ENCODE results near the gene SETDB2. TPM values are rescaled to one million over a fixed set of nuclear protein-coding genes. Genes with fewer than 3 reads are reported as not detected.

SETDB2 gene
- total and polyA plus RNA-seq, 10 of the 15 experiments (the other 5 are each of a cell fraction or from before 2014, with no cell fraction given): 1.2 to 10.0 (median 7.4) TPM

DNA sequence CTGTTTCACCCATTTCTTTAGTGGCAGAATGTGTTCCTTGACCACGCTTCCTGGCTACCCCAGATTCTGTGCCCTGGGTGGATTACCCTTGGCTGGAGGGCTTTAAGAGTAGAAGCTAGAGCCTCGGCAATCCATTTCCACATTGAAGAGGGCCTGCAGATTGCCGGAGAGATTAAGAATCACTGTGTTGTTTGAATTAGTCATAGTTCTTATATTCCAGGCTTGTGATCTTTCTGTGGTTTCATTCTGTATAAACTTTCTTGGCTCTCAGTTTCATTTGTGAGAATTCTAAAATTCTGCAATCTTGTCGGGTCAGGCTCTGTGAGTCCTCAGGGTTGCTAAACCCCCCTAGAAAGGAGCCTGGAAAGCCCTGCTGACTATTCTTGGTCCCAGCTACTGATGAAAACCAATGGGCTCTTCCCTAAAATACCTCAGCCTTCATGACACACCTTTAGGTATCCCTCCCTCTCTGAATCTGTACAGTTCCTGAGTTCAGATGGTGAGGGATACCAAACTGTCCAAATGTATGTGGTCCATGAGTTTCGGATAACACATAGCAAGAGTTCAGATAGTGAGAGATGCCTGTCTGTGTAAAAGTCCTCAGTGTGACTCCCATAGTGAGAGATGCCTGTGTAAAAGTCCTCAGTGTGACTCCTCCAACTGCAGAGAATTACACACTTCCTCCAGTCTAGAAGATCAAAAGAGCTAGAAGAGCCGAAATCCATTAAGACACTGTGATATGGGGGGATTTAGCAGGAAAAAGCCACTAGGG is 56.0 kb downstream of the SETDB2 start:
- H2AFZ ChIP-seq (ENCODE audit: control insufficient read depth, low read depth, low read length): no peak overlapping the region
- POLR2A ChIA-PET: no interaction called here
- DNase-seq (ENCODE audit: low read depth, low spot score) (no peak), FAIRE-seq (no peak), ATAC-seq (no peak)
- TF ChIP-seq POLR2AphosphoS5 (IDR thresholded peaks at IDR 0.05; ENCODE audit: low read length) (0 out of 2 replicates have a peak, but pooled peaks have one; percentile 42), SRF (IDR thresholded peaks at IDR 0.05; ENCODE audit: low read depth in 2 of 2, low read length in 2 of 2) (no peak)
- no peaks in the 10 kb centered on the region; the same call in 1 of the 2 replicates for H3K4me1 ChIP-seq (ENCODE audit: control insufficient read depth, insufficient read depth, low read length)
- intact Hi-C loops (cut with micrococcal nuclease; ENCODE audit: unreplicated experiment) (loop anchor here (10.0 kb wide), 1 partner anchor 195 kb away; no protein-coding TSS in a partner anchor), in situ Hi-C loops (cut with MboI) (no loop called here)
- H3K9ac ChIP-seq (ENCODE audit: control insufficient read depth, insufficient read depth, low read length): no peak overlapping the region
- H3K4me3 ChIP-seq: no peak overlapping the region
- WGBS (ENCODE audit: insufficient coverage, insufficient replicate concordance, low lambda C conversion rate, missing lambda C conversion rate): 75% methylated on average over 6 of the region's 6 CpGs
- no peak overlapping the region for H3K4me2 ChIP-seq (ENCODE audit: control insufficient read depth, insufficient read depth)
- RAD21 ChIA-PET (ENCODE audit: unreplicated experiment): no interaction called here
- CTCF ChIA-PET: interaction anchor here (0.6 kb wide), 1 partner anchor 104 kb away, joined by 4 read pairs; no protein-coding TSS in a partner anchor
- H4K20me1 ChIP-seq (ENCODE audit: control insufficient read depth, insufficient read depth): no peaks in the 10 kb centered on the region
- SMC1A ChIA-PET (ENCODE audit: uncharacterized antibody, unreplicated experiment): interaction anchor here (0.6 kb wide), 1 partner anchor 11 kb away, joined by 4 read pairs; no protein-coding TSS in a partner anchor
- H3K79me2 ChIP-seq (ENCODE audit: control insufficient read depth, insufficient read depth, low read length): peaks cover 10% of the 10 kb centered on the region
- H3K27me3 ChIP-seq (replicated peaks in 1 of 2; ENCODE audit: control insufficient read depth in 2 of 2, insufficient read depth in 2 of 2, low read length in 1 of 2): no peaks in the 10 kb centered on the region
- H3K9me3 ChIP-seq (replicated peaks; ENCODE audit: control insufficient read depth, insufficient read depth, low read length): no peaks in the 10 kb centered on the region; the same call in 2 of the 3 replicates
- peaks cover 0 to 7% of the 10 kb centered on the region in 2 experiments; a peak in 1 of 4 replicates for H3K36me3 ChIP-seq (ENCODE audit: control insufficient read depth in 2 of 2, insufficient read depth in 2 of 2, low read length in 1 of 2)
- H3K27ac ChIP-seq (ENCODE audit: control insufficient read depth, insufficient read depth): no peak overlapping the region
- BruUV-seq (replicated peaks): no TSS peak

DNA sequence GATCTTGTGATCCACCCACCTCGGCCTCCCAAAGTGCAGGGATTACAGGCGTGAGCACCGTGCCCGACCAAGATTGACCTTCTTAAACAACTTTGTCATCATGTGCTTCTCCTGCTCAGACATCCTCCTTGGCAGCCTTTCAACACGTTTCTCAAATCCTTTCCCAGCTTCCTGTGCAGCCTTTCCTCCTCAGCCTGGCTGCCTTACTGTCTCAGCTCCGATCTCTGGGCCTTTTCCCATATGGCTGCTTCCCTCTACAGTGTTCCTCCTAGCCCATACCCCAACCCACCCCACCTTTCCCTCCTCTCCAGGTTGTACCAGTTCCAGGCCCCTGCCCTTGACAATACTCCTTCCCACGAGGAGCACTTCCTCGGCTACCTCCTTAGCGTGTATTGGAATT is 58.9 kb downstream of the SETDB2 start:
- ChIA-PET POLR2A (no interaction called here), RAD21 (ENCODE audit: unreplicated experiment) (no interaction called here), CTCF (interaction anchor here (1.3 kb wide), 1 partner anchor 104 kb away, joined by 3 read pairs; no protein-coding TSS in a partner anchor), SMC1A (ENCODE audit: uncharacterized antibody, unreplicated experiment) (no interaction called here)
- ATAC-seq (no peak), DNase-seq (ENCODE audit: low read depth, low spot score) (no peak), FAIRE-seq (no peak)
- Histone ChIP-seq H4K20me1 (ENCODE audit: control insufficient read depth, insufficient read depth) (no peaks in the 10 kb centered on the region), H3K4me3 (no peak overlapping the region), H3K9ac (ENCODE audit: control insufficient read depth, insufficient read depth, low read length) (no peak overlapping the region), H3K4me2 (ENCODE audit: control insufficient read depth, insufficient read depth) (no peak overlapping the region), H3K36me3 (ENCODE audit: control insufficient read depth in 2 of 2, insufficient read depth in 2 of 2, low read length in 1 of 2) (peaks cover 0 to 9% of the 10 kb centered on the region in 2 experiments; a peak in 1 of 4 replicates), H3K4me1 (ENCODE audit: control insufficient read depth, insufficient read depth, low read length) (no peaks in the 10 kb centered on the region; the same call in 1 of the 2 replicates), H3K27ac (ENCODE audit: control insufficient read depth, insufficient read depth) (no peak overlapping the region), H2AFZ (ENCODE audit: control insufficient read depth, low read depth, low read length) (no peak overlapping the region), H3K9me3 (replicated peaks; ENCODE audit: control insufficient read depth, insufficient read depth, low read length) (no peaks in the 10 kb centered on the region; the same call in 2 of the 3 replicates), H3K79me2 (ENCODE audit: control insufficient read depth, insufficient read depth, low read length) (peaks cover 3% of the 10 kb centered on the region), H3K27me3 (replicated peaks in 1 of 2; ENCODE audit: control insufficient read depth in 2 of 2, insufficient read depth in 2 of 2, low read length in 1 of 2) (no peaks in the 10 kb centered on the region)
- BruUV-seq (replicated peaks): no TSS peak
- WGBS (ENCODE audit: insufficient coverage, insufficient replicate concordance, low lambda C conversion rate, missing lambda C conversion rate): 89% methylated on average over 9 of the region's 9 CpGs
- in situ Hi-C loops (cut with MboI) (no loop called here), intact Hi-C loops (cut with micrococcal nuclease; ENCODE audit: unreplicated experiment) (no loop called here)
- TF ChIP-seq, protein P1, sequence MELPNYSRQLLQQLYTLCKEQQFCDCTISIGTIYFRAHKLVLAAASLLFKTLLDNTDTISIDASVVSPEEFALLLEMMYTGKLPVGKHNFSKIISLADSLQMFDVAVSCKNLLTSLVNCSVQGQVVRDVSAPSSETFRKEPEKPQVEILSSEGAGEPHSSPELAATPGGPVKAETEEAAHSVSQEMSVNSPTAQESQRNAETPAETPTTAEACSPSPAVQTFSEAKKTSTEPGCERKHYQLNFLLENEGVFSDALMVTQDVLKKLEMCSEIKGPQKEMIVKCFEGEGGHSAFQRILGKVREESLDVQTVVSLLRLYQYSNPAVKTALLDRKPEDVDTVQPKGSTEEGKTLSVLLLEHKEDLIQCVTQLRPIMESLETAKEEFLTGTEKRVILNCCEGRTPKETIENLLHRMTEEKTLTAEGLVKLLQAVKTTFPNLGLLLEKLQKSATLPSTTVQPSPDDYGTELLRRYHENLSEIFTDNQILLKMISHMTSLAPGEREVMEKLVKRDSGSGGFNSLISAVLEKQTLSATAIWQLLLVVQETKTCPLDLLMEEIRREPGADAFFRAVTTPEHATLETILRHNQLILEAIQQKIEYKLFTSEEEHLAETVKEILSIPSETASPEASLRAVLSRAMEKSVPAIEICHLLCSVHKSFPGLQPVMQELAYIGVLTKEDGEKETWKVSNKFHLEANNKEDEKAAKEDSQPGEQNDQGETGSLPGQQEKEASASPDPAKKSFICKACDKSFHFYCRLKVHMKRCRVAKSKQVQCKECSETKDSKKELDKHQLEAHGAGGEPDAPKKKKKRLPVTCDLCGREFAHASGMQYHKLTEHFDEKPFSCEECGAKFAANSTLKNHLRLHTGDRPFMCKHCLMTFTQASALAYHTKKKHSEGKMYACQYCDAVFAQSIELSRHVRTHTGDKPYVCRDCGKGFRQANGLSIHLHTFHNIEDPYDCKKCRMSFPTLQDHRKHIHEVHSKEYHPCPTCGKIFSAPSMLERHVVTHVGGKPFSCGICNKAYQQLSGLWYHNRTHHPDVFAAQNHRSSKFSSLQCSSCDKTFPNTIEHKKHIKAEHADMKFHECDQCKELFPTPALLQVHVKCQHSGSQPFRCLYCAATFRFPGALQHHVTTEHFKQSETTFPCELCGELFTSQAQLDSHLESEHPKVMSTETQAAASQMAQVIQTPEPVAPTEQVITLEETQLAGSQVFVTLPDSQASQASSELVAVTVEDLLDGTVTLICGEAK (IDR thresholded peaks at IDR 0.05; ENCODE audit: borderline replicate concordance): no peak
- TF ChIP-seq TCF3 (IDR thresholded peaks at IDR 0.05; ENCODE audit: borderline replicate concordance, insufficient read depth, low read depth, low read length) (no peak), MEF2A (IDR thresholded peaks at IDR 0.05; ENCODE audit: insufficient read depth, low read depth, low read length) (no peak), MYC (IDR thresholded peaks at IDR 0.05; ENCODE audit: insufficient read depth, insufficient read length, insufficient replicate concordance, low read length, severe bottlenecking) (no peak), CHD1 (IDR thresholded peaks at IDR 0.05; ENCODE audit: low read depth, low read length) (no peak), ESRRA (IDR thresholded peaks at IDR 0.05; ENCODE audit: low read length) (no peak)

Data from GM12878 (cell line).